ENCODE measurements around the gene TSNAX. TPM values are rescaled to one million over a fixed set of nuclear protein-coding genes. Genes with fewer than 3 reads are reported as not detected.

TSNAX gene
- total RNA-seq, result 10 to 100 TPM; 28.3 to 38.0 TPM

GRCh38 chr1:231528172-231529029, at the start of gene TSNAX:
Gene TSNAX (plus strand): TSS chr1:231528669. CDS start chr1:231528811, 142 bp downstream.
- CTCF ChIA-PET, result no interaction called here
- H3K36me3 Mint-ChIP-seq, result peaks cover 10% of the 10 kb centered on the region
- ATAC-seq (peak; percentile 95), DNase-seq (peak; percentile 93)
- H3K9me3 Mint-ChIP-seq (ENCODE audit: low read depth), result no peaks in the 10 kb centered on the region
- H3K27ac Mint-ChIP-seq, result peak within 1 kb of the TSS; percentile 100
- no peaks in the 10 kb centered on the region for H3K27me3 Mint-ChIP-seq
- peaks cover 35% of the 10 kb centered on the region for H3K4me1 Mint-ChIP-seq
- peak within 1 kb of the TSS; percentile 92 for H3K4me3 Mint-ChIP-seq

- Mint-ChIP-seq H3K27ac (no peak overlapping the region), H3K4me3 (no peak overlapping the region), H3K27me3 (peaks cover 40% of the 10 kb centered on the region), H3K36me3 (no peaks in the 10 kb centered on the region), H3K4me1 (no peaks in the 10 kb centered on the region), H3K9me3 (ENCODE audit: low read depth) (no peaks in the 10 kb centered on the region)
- CTCF ChIA-PET, result no interaction called here
- ATAC-seq (no peak), DNase-seq (no peak)
Measured at GRCh38 chr1:231478811-231479210, 49.7 kb upstream of the TSNAX start.

- H3K4me3 Mint-ChIP-seq, result no peak overlapping the region
- no peaks in the 10 kb centered on the region for H3K4me1 Mint-ChIP-seq
- no peaks in the 10 kb centered on the region for H3K9me3 Mint-ChIP-seq (ENCODE audit: low read depth)
- DNase-seq (no peak), ATAC-seq (no peak)
- CTCF ChIA-PET, result interaction anchor here (1.2 kb wide), 1 partner anchor 12 kb away, joined by 4 read pairs; no protein-coding TSS in a partner anchor
- H3K27me3 Mint-ChIP-seq, result peaks cover 28% of the 10 kb centered on the region
- H3K36me3 Mint-ChIP-seq, result no peaks in the 10 kb centered on the region
- no peak overlapping the region for H3K27ac Mint-ChIP-seq
Measured at GRCh38 chr1:231480008-231480407, 48.5 kb upstream of the TSNAX start.

- no peaks in the 10 kb centered on the region for H3K9me3 Mint-ChIP-seq (ENCODE audit: low read depth)
- H3K27ac Mint-ChIP-seq, result no peak overlapping the region
- no peak for DNase-seq
- no peak for ATAC-seq
- no peaks in the 10 kb centered on the region for H3K36me3 Mint-ChIP-seq
- CTCF ChIA-PET, result no interaction called here
- H3K4me3 Mint-ChIP-seq, result no peak overlapping the region
- H3K4me1 Mint-ChIP-seq, result no peaks in the 10 kb centered on the region
- H3K27me3 Mint-ChIP-seq, result peaks cover 25% of the 10 kb centered on the region
Measured at GRCh38 chr1:231481289-231481688, 47.2 kb upstream of the TSNAX start.

GRCh38 chr1:231485029-231485784, 43.3 kb upstream of the TSNAX start:
- no peaks in the 10 kb centered on the region for H3K4me1 Mint-ChIP-seq
- no peaks in the 10 kb centered on the region for H3K9me3 Mint-ChIP-seq (ENCODE audit: low read depth)
- no peaks in the 10 kb centered on the region for H3K36me3 Mint-ChIP-seq
- no peak for DNase-seq
- CTCF ChIA-PET, result no interaction called here
- H3K27me3 Mint-ChIP-seq, result peaks cover 19% of the 10 kb centered on the region
- no peak overlapping the region for H3K27ac Mint-ChIP-seq
- H3K4me3 Mint-ChIP-seq, result no peak overlapping the region
- ATAC-seq, result no peak

- Mint-ChIP-seq H3K36me3 (no peaks in the 10 kb centered on the region), H3K4me1 (no peaks in the 10 kb centered on the region)
- no peak for ATAC-seq
Measured at GRCh38 chr1:231487019-231487418, 41.5 kb upstream of the TSNAX start.

GRCh38 chr1:231487910-231488309, 40.6 kb upstream of the TSNAX start:
- Mint-ChIP-seq H3K4me1 (no peaks in the 10 kb centered on the region), H3K36me3 (no peaks in the 10 kb centered on the region), H3K27me3 (peaks cover 15% of the 10 kb centered on the region), H3K4me3 (no peak overlapping the region), H3K9me3 (ENCODE audit: low read depth) (no peaks in the 10 kb centered on the region), H3K27ac (no peak overlapping the region)
- no peak for DNase-seq
- CTCF ChIA-PET, result no interaction called here
- ATAC-seq, result no peak

More at GRCh38 chr1:231487019-231487418, 41.5 kb upstream of the TSNAX start:
- CTCF ChIA-PET, result interaction anchor here (1.5 kb wide), 1 partner anchor 22 kb away, joined by 3 read pairs; no protein-coding TSS in a partner anchor
- Mint-ChIP-seq H3K4me3 (no peak overlapping the region), H3K27me3 (peaks cover 15% of the 10 kb centered on the region), H3K9me3 (ENCODE audit: low read depth) (no peaks in the 10 kb centered on the region), H3K27ac (no peak overlapping the region)
- DNase-seq, result no peak

GRCh38 chr1:231493421-231494185, 34.9 kb upstream of the TSNAX start:
- no peak overlapping the region for H3K27ac Mint-ChIP-seq
- peaks cover 11% of the 10 kb centered on the region for H3K9me3 Mint-ChIP-seq (ENCODE audit: low read depth)
- H3K27me3 Mint-ChIP-seq, result peaks cover 9% of the 10 kb centered on the region
- H3K36me3 Mint-ChIP-seq, result peaks cover 3% of the 10 kb centered on the region
- DNase-seq, result no peak
- no peak for ATAC-seq
- no peak overlapping the region for H3K4me3 Mint-ChIP-seq
- CTCF ChIA-PET, result no interaction called here
- H3K4me1 Mint-ChIP-seq, result peaks cover 2% of the 10 kb centered on the region

GRCh38 chr1:231494439-231495110, 33.9 kb upstream of the TSNAX start:
- H3K36me3 Mint-ChIP-seq, result peaks cover 4% of the 10 kb centered on the region
- peaks cover 14% of the 10 kb centered on the region for H3K9me3 Mint-ChIP-seq (ENCODE audit: low read depth)
- DNase-seq (no peak), ATAC-seq (no peak)
- H3K4me1 Mint-ChIP-seq, result peaks cover 2% of the 10 kb centered on the region
- CTCF ChIA-PET, result no interaction called here
- H3K27me3 Mint-ChIP-seq, result peaks cover 6% of the 10 kb centered on the region
- H3K4me3 Mint-ChIP-seq, result no peak overlapping the region
- no peak overlapping the region for H3K27ac Mint-ChIP-seq

GRCh38 chr1:231497629-231498152, 30.8 kb upstream of the TSNAX start:
- no peak overlapping the region for H3K4me3 Mint-ChIP-seq
- ATAC-seq (no peak), DNase-seq (no peak)
- H3K4me1 Mint-ChIP-seq, result peaks cover 2% of the 10 kb centered on the region
- H3K9me3 Mint-ChIP-seq (ENCODE audit: low read depth), result peaks cover 25% of the 10 kb centered on the region
- CTCF ChIA-PET, result no interaction called here
- H3K27me3 Mint-ChIP-seq, result peaks cover 6% of the 10 kb centered on the region
- no peak overlapping the region for H3K27ac Mint-ChIP-seq
- peaks cover 6% of the 10 kb centered on the region for H3K36me3 Mint-ChIP-seq

GRCh38 chr1:231499148-231499763, 29.2 kb upstream of the TSNAX start:
- CTCF ChIA-PET, result no interaction called here
- H3K36me3 Mint-ChIP-seq, result peaks cover 6% of the 10 kb centered on the region

GRCh38 chr1:231500666-231501065, 27.8 kb upstream of the TSNAX start:
- H3K27me3 Mint-ChIP-seq, result peaks cover 14% of the 10 kb centered on the region
- H3K4me3 Mint-ChIP-seq, result no peak overlapping the region
- no peak for DNase-seq
- CTCF ChIA-PET, result no interaction called here
- ATAC-seq, result no peak
- no peak overlapping the region for H3K27ac Mint-ChIP-seq
- H3K9me3 Mint-ChIP-seq (ENCODE audit: low read depth), result peaks cover 27% of the 10 kb centered on the region
- no peaks in the 10 kb centered on the region for H3K4me1 Mint-ChIP-seq
- peaks cover 6% of the 10 kb centered on the region for H3K36me3 Mint-ChIP-seq

More at GRCh38 chr1:231499148-231499763, 29.2 kb upstream of the TSNAX start:
- H3K4me1 Mint-ChIP-seq, result no peaks in the 10 kb centered on the region
- DNase-seq (no peak), ATAC-seq (no peak)
- peaks cover 25% of the 10 kb centered on the region for H3K9me3 Mint-ChIP-seq (ENCODE audit: low read depth)
- peaks cover 6% of the 10 kb centered on the region for H3K27me3 Mint-ChIP-seq
- H3K27ac Mint-ChIP-seq, result no peak overlapping the region
- no peak overlapping the region for H3K4me3 Mint-ChIP-seq
